ENCODE measurements around the gene PTPRD.
"Not testable (repeated sequence)": the region's sequence is repeated elsewhere in the genome, so short reads cannot be mapped to it uniquely, and the experiment has no call there.

PTPRD gene

DNA sequence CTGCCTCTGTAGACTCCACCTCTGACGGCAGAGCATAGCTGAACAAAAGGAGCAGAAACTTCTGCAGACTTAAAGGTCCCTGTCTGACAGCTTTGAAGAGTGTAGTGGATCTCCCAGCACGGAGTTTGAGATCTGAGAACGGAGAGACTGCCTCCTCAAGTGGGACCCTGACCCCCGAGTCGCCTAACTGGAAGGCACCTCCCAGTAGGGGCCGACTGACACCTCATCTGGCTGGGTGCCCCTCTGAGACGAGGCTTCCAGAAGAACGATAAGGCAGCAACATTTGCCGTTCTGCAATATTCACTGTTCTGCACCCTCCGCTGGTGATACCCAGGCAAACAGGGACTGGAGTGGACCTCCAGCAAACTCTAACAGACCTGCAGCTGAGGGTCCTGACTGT, 1186.3 kb downstream of the PTPRD start:
- DNase-seq: not testable (repeated sequence)

DNA sequence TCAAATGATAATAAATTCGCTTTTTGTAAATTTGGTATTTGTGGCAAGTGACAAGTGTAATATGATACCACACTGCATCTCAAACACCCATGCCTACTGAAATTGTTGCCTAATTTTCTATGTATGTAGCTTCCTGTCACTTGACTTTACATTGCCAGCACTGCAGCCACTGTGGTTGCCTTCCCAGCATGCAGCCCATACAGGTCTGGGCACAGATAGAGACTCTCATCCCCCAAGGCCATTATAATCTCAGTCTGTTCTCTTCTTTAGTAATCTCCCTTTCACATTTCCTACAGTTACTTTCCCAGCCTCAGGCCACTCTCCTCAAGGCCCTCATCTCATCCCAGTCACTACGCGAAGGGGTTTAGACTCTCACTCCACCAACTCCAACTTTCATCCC, 1200.6 kb downstream of the PTPRD start:
- no peak for DNase-seq

DNA sequence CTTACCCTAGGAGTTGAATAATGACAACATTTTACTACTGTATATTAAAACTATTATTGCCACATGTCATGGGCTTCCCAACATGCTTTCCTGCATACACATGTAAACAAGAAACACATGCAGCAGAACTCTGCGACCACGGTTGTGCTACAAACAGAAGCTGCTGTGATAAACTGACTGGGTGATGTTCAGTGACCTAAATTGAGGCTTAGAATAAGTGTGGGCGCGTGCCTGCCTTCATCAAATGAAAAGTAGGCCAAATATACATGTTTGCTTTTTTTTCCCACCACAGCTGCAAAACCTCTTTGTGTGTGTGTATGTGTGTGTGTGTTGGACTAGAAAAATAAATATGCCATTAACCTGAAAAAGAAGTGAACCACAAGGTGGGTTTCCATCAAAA, 1202.1 kb downstream of the PTPRD start:
- DNase-seq: no peak

DNA sequence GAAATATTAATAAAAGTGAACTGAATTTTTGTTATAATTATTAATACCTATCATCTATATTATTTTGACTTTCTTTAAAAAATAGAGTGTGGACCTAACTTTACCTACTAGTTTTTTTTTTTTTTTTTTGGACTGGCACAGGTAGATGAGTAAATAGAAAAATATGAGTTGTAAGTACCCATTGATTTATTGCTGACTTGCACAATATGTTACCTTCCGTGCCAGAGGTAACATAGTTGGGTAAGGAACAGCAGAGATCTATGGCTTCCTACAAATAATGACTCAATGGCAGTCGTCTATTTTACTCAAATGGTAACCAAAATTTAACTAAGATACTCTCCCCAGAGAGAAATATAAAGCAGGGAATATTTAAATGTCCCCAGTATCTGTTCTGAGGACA, 1212.8 kb downstream of the PTPRD start:
- no peak for DNase-seq

DNA sequence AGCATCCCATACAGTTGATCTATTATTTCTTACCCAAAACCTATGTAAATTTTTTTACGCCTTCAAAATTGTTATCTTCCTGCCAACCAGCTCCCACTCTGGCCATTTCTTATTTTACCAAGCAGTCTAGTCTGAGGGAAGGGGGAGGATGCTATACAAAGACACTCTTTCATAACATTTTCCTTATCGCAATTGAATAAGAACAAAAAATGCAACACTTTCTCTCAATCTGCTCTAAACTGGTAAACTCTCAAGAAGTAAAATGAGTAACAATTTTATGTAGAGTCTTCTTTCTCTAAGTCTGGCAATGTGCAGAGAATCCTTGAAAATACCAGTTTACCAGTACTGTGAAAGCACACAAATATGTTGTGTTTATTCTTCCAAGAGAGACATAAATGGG, 1216.3 kb downstream of the PTPRD start:
- no peak for DNase-seq

DNA sequence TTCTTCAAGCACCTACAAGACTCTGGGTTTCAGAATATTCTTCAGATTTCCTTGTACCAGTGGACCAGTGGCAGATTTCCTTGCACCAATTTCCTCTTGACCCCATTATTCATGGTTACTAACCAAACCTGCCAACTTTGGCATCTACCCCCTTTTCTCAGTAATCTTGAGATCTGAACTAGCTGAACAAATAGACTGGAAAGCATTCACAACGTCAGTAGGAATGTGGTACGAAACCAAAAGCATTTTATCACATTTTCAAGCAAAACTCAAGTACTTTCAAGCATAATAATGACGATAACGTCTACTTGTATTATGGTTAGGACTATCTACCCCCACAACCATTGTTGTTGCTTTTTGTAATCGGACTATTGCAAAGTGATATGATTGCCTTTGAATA, 1217.3 kb downstream of the PTPRD start:
- DNase-seq: no peak

DNA sequence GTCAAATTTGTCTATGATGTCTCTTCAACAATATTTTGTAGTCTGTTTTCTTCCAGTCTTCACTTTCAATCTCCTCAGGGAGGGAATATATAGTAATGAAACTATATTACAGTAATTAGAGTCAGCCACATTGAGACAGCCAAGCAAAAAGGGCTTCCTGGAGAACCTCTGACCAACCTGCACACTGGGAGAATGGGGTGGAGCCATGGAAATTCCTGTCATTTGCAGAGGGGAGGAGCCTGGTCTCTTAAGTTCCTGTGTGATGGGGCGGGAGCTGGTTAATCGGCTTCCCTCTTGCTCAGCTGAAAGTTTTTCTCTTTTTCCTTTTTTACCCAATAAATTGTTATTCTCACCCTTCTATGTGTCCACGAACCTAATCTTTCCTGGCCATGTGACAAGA, 1220.0 kb downstream of the PTPRD start:
- no peak for DNase-seq

DNA sequence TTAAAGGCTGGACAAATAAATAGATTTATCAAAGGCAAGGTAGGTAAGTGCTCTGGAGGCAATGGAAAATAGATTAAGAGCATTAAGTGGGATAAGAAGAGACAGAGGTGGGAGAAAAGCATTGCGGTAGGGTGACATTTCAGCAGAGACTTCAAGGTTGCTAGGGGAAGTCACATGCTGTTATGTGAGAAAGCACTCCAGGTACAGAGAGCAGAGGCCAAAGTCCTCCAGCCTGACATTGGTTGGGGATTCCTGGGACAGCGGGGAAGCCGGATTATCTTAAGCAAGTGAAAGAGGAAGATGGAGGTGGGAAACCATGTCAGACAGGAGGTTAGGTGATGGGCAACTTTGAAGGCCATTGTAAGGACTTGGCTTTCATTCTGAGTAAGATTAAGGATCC, 1222.9 kb downstream of the PTPRD start:
- no peak for DNase-seq

DNA sequence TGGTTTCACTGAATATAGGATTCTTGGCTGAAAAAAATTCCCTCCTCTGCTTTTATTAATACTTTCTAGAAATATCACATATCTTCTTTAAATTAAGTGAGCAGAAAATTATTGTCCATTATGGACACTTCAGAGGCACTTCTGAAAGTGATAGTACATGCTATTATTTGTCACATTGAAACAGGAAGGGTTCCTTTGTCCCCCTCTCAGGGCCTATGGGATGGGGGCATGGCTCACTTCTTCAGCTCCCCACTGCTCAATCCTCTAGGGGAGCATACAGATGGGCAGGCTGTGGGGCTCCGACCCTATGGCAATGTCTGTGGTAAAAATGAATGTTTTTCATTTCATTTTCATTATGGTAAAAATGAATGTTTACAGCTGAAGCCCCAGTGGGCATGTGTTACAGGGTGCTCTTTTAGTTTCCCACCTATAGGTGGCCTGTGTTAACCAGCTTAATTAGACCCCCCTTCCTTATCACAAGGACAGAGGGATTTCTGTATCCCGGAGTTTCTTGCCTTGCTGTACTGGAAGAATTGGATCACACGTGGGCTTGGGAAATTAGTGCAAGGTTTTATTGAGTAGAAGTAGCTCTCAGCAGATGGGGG, 1225.2 kb downstream of the PTPRD start:
- no peak for DNase-seq

DNA sequence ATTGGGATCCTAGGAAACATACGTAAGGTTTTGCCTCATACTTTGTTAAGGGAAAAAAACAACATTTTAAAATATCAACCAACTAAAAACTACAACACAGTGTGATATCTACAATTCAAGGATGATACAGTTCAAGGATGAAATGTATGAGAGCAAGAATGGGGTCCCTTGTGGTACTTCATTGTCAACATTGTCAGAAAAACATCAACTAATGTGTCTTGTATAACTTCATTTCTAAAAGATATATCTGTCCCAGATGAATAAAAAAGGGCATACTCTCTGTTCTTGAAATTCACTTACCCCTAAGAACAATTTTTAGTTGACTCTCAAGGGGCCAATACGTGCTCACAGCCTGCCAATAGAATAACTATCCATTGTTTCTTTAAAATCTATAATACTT, 1250.5 kb downstream of the PTPRD start:
- no peak for DNase-seq

DNA sequence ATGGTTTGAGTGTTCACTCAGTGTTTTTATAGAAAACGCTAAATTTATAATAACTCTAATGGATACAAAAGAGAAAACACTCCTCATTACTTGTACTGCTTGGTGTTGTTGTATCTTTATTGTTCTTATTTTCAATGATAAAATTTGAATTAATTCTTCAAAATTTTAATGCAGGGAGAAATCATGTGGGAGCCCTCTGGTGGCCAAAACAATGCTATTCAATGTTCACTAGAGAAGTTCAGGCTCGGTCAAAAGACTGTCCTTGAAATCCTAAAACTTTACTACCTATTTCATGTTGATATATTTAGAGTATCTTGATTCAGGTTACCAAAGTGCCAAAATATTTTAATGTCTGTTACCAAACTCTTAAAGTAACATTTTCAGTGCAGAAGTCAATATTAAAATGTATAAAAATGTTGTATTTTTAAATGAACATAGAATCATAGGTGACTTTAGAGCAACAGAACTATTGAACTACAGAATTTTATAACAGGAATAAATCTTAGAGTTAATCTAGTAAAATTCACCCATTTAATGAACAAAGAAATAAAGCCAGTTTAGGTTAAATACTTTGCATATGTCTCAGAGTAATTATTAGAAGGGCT, 1259.8 kb downstream of the PTPRD start:
- DNase-seq: no peak

DNA sequence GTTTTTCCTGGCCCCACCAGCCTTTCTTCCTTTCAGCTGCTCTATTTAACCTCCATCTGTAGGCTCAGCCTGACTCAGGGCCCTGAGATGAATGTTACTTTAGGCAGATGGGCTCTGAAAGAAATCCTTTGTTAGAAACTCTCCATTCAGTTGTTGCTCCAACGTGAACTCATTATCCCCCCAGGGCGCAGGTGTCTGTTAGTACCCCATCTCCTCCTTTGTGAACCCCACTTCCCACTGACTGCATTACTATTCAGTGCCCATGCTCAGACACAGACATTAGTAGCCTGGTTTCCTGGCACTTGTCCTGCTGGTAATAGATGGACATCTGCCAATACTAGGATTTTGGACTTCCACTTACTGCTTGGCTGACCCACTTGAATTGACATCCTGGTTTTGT, 1271.6 kb downstream of the PTPRD start:
- no peak for DNase-seq

DNA sequence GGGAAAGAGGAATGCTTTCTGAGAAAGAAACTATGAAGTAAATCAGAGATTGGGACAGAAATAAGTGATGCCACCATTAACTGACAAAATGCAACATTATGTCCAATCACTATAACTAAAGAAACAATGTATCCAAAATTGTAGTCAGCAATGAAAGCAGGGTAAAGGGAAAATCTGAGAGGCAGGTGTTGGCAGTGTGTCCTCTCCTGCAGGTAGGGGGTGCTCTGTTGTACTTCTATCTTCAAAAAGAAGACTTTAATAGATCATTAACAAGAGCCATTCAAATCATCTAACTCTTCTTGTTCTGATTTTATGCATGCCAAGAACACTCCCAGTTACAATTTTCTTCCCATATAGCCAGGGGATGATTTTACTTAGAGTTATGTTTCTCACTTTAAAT, 1275.7 kb downstream of the PTPRD start:
- no peak for DNase-seq

DNA sequence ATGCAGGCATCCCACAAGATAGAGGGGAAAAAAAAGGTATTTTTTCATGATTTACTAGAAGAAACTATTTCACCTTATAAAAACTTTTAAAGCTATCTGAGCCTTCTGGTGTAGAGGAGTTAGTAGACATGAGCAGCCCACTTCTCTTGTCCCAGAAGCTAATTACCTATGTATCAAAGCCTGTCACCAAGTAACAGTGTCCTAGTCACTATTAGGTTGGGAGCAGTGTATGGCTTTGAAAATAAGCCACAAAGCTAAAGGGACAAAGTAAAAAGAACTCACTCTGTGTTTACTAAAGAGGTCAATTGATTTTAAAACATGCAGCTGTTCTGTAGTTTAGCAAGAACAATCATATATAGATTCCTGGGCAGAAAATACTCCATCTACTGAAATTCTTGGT, 1286.1 kb downstream of the PTPRD start:
- DNase-seq: no peak

DNA sequence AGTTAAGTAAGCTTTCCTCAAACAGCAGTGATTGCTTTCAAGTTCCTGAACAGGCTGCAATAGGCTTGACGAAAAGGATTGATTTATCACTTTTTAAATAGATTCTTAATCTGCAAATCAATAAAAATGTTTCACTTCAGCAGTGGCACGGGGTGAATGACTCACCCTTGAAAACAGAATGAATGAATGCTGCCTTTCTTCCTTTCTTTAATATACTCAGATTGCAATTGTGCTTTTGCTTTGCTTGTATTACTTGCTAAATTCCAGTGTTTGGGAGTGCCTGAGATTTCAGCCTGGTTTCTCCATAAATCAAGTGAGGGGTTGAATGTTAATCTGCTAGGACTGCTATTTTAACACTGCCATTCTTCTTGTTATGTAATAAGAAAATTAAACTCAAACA, 1293.8 kb downstream of the PTPRD start:
- no peak for DNase-seq

DNA sequence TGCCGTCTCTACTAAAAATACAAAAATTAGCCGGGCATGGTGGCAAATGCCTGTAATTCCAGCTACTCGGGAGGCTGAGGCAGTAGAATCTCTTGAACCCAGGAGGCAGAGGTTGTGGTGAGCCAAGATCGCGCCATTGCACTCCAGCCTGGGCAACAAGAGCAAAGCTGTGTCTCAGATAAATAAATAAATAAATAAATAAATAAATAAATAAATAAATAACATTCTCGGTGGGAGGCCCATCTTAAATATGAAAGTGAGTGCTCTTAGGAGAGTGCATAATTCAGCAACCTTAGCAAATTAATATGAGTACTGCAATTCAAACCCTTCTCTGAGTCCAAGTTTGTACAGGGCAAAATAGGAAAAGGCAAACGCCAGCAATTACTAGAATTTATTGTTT, 1302.1 kb downstream of the PTPRD start:
- not testable (repeated sequence) for DNase-seq

DNA sequence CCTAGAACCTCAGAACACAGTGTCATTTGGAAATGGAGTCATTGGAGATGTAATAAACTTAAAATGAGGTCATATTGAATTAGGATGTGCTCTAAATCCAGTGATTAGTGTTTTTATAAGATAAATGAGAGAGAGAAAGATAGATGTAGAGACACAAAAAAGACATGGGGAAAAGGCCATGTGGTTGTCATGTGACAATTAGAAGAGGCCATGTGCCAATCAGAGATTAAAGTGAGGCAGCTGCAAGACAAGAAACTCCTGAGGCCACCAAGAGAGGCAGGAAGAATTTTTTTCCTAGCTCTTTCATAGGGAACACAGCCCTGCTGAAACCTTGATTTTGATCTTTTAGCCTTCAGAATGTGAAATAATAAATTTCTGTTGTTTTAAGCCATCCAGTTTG, 1307.2 kb downstream of the PTPRD start:
- no peak for DNase-seq

DNA sequence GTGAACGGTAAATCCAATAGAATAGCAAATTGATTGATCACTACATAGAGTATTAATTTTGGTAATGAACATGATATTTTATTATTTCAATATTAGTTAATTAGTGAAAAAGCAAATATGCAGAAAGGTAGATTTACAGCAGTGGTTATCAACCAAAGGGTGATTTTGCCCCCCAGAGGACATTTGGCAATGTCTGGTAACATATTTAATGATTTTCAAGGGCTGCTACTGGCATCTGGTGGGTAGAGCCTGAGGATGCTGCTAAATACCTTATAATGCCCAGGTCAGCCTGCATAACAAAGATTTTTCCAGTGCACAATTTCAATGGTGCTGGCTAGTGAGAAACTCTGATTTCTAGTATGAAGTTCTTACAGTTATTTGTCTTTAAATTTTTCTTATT, 1313.7 kb downstream of the PTPRD start:
- DNase-seq: no peak

DNA sequence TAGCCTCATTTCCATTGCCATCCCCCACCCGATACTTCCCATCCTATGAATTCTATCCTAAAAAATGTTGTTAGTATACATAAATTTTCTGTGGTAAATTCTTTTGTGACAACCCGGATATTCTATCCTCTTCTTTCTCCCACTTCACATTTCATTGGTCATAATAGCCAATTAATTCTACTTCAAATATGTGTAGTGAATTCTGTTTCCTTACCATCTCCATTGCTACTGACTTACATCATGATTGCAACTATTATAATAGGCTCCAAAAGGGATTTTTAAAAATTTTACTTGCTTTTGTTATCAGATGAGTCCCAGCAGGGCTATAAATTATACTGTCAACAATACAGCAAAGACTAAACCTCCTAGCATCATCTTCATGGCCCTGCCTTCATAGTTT, 1326.8 kb downstream of the PTPRD start:
- no peak for DNase-seq

DNA sequence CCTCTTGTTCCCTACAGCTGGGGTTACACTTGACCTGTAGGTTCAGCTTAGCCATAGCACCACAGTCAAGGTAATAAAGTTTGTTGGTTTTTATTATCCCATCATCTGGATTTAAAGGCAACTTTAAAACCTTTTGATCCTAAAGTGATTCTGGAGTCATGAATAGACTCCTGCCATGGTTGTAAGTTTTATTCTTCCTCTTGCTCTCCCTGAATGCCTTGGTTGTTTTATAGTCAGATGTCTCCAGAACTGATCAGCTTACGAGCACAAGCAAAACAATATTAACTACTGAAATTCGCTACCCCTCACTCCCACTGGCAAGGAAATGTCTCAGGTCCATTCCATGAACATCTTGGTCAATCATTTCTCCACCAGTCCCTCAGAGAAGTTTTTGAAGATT, 1328.6 kb downstream of the PTPRD start:
- DNase-seq: no peak

DNA sequence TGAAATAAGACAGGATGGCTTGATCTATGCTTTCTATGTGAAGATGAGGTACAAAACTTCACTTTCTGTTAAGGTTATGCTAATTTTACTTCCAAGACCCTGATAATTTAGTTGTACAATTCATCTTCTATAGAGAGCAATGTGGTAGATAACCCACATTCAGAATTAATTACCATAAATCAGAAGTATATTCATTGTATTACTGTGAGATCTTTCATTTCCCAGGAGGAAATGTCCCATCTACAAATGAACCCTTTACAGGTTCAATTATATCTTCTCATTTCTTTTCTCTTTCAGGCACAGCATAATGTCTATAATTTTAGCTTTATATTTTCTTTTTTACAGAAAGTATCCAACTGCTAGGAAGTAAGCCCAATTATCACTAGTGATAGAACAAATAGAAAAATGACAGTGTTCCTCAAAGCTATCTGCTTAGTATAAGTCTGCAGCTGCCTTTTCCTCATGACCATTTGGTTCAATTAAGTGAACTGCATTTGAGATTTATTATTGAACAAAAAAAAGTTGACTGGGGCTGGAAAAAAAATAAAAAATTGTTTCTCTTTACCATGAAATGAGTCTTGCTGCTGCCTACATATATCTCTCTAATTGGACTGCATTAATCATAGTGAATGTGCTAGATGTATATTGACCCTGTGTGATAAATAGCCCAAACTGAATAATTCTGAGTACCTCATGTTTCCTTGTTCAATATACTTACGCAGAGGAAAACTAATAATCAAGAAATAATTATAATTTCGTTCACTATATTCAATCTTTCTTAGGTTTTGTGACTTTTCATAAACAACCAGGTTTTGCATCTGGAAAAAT, 1329.4 kb downstream of the PTPRD start:
- DNase-seq: no peak

DNA sequence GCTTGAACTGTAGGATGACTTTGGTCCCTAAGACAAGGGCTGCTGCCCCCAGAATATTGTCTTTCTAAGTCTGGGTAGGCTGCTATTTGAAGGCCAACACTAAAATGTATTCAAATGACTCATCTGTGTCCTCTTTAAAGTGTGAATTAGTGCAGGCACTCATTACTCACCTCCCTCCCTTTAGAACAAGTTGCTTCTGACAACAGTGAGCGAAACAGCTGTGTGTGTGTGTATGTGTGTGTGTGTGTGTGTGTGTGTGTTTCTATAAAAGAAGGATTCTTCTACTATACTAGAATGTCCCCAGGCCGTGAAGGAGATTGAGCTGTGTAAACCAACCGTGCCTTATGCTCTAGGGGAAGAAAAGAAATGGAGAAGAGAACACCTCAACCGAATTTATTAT, 1337.2 kb downstream of the PTPRD start:
- DNase-seq: no peak

DNA sequence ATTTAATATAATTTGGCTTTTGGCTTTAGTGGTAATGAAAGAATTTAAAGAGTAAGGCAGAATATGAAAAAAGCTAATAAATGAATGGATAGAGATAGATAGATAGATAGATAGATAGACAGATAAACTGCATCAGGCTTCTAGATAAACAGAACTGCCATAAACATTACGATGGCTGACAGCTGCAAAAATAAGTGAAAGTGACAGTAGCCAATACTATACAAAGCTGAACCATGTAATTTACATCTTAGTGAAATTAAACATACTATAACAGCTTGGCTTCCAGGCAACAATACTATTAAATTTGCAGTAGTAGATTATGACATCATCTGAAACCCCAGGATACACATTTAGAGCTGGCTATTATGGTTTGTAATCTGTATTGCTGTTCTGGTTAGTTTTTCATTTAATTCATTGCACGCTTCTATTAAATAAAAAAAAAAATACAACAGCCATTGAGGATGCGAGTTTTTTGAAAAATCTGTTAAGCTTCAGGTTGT, 1354.8 kb downstream of the PTPRD start:
- DNase-seq: peak; percentile 59

DNA sequence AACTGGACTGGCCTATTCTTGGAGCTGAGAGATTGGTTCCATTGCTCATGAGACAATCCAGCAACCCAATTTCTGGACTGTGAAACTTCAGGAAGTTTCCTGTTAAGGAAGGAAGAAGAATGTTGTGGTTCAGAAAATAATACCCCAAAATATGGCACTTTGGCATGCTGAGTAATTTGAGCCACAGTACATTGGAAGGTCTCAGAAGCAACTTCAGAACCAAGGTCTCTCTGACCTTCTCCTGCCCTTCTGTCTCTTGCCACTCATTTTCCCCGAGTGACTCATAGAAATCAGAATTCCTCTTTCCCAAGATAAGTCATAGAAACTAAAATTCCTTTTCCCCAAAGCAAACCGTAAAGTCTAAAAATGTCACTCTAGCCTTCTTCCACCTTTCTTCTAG, 1366.1 kb downstream of the PTPRD start:
- DNase-seq: no peak
